ENCODE data around the gene FLII. TPM values are rescaled to one million over a fixed set of nuclear protein-coding genes. Genes with fewer than 3 reads are reported as not detected.

FLII gene
- total RNA-seq, 2 experiments from 2014 or later, result 155 to 219 TPM

DNA sequence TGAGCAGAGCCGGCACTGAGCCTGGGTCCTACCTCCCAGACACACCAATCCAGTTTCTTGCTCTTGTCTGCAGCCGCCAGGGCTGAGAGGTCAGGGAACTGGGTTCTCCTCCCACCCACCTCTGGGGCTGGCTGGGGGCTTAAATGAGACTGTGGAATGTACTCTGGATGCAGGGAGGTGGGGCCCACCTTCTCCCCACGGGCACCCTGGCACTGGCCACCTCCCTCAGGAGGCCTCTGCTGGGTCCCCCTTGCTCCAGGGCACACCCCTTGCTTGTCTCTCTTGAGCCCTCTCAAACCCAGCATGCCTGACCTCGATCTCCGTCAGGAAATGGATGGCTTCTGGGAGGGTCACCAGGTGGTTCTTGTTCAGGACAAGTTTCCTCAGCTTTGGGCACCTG is 6.4 kb downstream of the FLII start:
- Histone ChIP-seq H3K4me3 (ENCODE audit: low read depth, low read length, poor library complexity, severe bottlenecking) (no peak overlapping the region), H4K20me1 (ENCODE audit: insufficient read depth, low read length) (no peaks in the 10 kb centered on the region), H3K9me2 (ENCODE audit: insufficient read depth, low read length) (no peaks in the 10 kb centered on the region), H3K27ac (ENCODE audit: low read depth, low read length, poor library complexity, severe bottlenecking) (no peak overlapping the region), H3K4me2 (ENCODE audit: low read length) (no peak overlapping the region), H3K4me1 (ENCODE audit: insufficient read depth, low read length, poor library complexity, severe bottlenecking) (peaks cover 5% of the 10 kb centered on the region), H3K36me3 (ENCODE audit: insufficient read depth, low read length) (peaks cover 83% of the 10 kb centered on the region), H2AFZ (ENCODE audit: low read length) (no peak overlapping the region), H3K79me2 (ENCODE audit: insufficient read depth, low read depth, low read length) (peaks cover 3% of the 10 kb centered on the region; the same call in 1 of the 2 replicates), H3K9me3 (ENCODE audit: low read length) (no peaks in the 10 kb centered on the region)
- TF ChIP-seq EZH2phosphoT487 (IDR thresholded peaks at IDR 0.05; ENCODE audit: borderline replicate concordance, low read depth, low read length), result no peak
- TF ChIP-seq, protein P1, sequence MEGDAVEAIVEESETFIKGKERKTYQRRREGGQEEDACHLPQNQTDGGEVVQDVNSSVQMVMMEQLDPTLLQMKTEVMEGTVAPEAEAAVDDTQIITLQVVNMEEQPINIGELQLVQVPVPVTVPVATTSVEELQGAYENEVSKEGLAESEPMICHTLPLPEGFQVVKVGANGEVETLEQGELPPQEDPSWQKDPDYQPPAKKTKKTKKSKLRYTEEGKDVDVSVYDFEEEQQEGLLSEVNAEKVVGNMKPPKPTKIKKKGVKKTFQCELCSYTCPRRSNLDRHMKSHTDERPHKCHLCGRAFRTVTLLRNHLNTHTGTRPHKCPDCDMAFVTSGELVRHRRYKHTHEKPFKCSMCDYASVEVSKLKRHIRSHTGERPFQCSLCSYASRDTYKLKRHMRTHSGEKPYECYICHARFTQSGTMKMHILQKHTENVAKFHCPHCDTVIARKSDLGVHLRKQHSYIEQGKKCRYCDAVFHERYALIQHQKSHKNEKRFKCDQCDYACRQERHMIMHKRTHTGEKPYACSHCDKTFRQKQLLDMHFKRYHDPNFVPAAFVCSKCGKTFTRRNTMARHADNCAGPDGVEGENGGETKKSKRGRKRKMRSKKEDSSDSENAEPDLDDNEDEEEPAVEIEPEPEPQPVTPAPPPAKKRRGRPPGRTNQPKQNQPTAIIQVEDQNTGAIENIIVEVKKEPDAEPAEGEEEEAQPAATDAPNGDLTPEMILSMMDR (conservative IDR thresholded peaks at IDR 0.05; ENCODE audit: low read length), result no peak
- no TSS peak for BruUV-seq (replicated peaks)
- intact Hi-C loops (cut with micrococcal nuclease; ENCODE audit: unreplicated experiment), result no loop called here
- no peak for DNase-seq (ENCODE audit: low spot score)
- ChIA-PET POLR2A (no interaction called here), CTCF (ENCODE audit: unreplicated experiment) (no interaction called here)

GRCh38 chr17:18251204-18251603 is 7.3 kb downstream of the FLII start:
- POLR2A ChIA-PET, result no interaction called here
- Histone ChIP-seq H3K36me3 (ENCODE audit: insufficient read depth, low read length) (peaks cover 87% of the 10 kb centered on the region), H3K4me2 (ENCODE audit: low read length) (no peak overlapping the region), H3K79me2 (ENCODE audit: insufficient read depth, low read depth, low read length) (no peaks in the 10 kb centered on the region), H4K20me1 (ENCODE audit: insufficient read depth, low read length) (no peaks in the 10 kb centered on the region), H2AFZ (ENCODE audit: low read length) (no peak overlapping the region), H3K4me3 (ENCODE audit: low read depth, low read length, poor library complexity, severe bottlenecking) (no peak overlapping the region), H3K9me2 (ENCODE audit: insufficient read depth, low read length) (no peaks in the 10 kb centered on the region), H3K27ac (ENCODE audit: low read depth, low read length, poor library complexity, severe bottlenecking) (no peak overlapping the region), H3K9me3 (ENCODE audit: low read length) (no peaks in the 10 kb centered on the region), H3K4me1 (ENCODE audit: insufficient read depth, low read length, poor library complexity, severe bottlenecking) (no peaks in the 10 kb centered on the region)
- no peak for TF ChIP-seq EZH2phosphoT487 (IDR thresholded peaks at IDR 0.05; ENCODE audit: borderline replicate concordance, low read depth, low read length)
- TF ChIP-seq, protein P1 (conservative IDR thresholded peaks at IDR 0.05; ENCODE audit: low read length), result no peak
- CTCF ChIA-PET (ENCODE audit: unreplicated experiment), result no interaction called here
- BruUV-seq (replicated peaks), result no TSS peak
- intact Hi-C loops (cut with micrococcal nuclease; ENCODE audit: unreplicated experiment), result no loop called here
- DNase-seq (ENCODE audit: low spot score), result no peak

DNA sequence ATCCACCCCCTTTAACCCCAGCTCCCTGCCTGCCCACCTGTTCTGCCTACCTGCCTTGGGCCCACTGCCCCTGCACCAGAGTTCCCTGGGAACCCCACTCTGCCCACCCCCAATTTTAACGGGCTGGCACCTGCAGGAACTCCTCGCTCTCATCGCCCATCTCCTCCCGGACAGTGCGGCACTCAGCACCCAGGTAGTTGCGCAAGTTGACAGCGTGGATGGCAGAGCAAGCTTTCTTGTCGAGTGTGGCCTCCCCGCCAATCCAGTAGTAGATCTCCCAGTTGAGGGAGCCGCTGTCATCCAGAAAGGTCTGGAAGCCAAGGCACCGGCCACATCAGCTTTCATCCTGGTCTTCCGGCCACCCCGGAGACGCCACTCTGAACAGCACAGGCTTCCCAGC is 7.8 kb downstream of the FLII start:
- no peak for DNase-seq (ENCODE audit: low spot score)
- no peaks in the 10 kb centered on the region for H3K79me2 ChIP-seq (ENCODE audit: insufficient read depth, low read depth, low read length)
- H3K4me2 ChIP-seq (ENCODE audit: low read length), result no peak overlapping the region
- H3K4me3 ChIP-seq (ENCODE audit: low read depth, low read length, poor library complexity, severe bottlenecking), result no peak overlapping the region
- ChIA-PET CTCF (ENCODE audit: unreplicated experiment) (no interaction called here), POLR2A (no interaction called here)
- H3K9me2 ChIP-seq (ENCODE audit: insufficient read depth, low read length), result no peaks in the 10 kb centered on the region
- H4K20me1 ChIP-seq (ENCODE audit: insufficient read depth, low read length), result no peaks in the 10 kb centered on the region
- H3K27ac ChIP-seq (ENCODE audit: low read depth, low read length, poor library complexity, severe bottlenecking), result no peak overlapping the region
- intact Hi-C loops (cut with micrococcal nuclease; ENCODE audit: unreplicated experiment), result no loop called here
- H3K9me3 ChIP-seq (ENCODE audit: low read length), result no peaks in the 10 kb centered on the region
- H3K4me1 ChIP-seq (ENCODE audit: insufficient read depth, low read length, poor library complexity, severe bottlenecking), result no peaks in the 10 kb centered on the region
- peaks cover 87% of the 10 kb centered on the region for H3K36me3 ChIP-seq (ENCODE audit: insufficient read depth, low read length)
- BruUV-seq (replicated peaks), result no TSS peak
- no peak overlapping the region for H2AFZ ChIP-seq (ENCODE audit: low read length)
- TF ChIP-seq, protein P1 (conservative IDR thresholded peaks at IDR 0.05; ENCODE audit: low read length), result no peak
- no peak for TF ChIP-seq EZH2phosphoT487 (IDR thresholded peaks at IDR 0.05; ENCODE audit: borderline replicate concordance, low read depth, low read length)
